ENCODE data around the gene ELF1. TPM values are rescaled to one million over a fixed set of nuclear protein-coding genes. Genes with fewer than 3 reads are reported as not detected.
"Not testable (repeated sequence)": the region's sequence is repeated elsewhere in the genome, so short reads cannot be mapped to it uniquely, and the experiment has no call there.

Gene ELF1
- total and polyA plus RNA-seq, 12 donors = 9.9 to 60.5 (median 38.2) TPM

DNA sequence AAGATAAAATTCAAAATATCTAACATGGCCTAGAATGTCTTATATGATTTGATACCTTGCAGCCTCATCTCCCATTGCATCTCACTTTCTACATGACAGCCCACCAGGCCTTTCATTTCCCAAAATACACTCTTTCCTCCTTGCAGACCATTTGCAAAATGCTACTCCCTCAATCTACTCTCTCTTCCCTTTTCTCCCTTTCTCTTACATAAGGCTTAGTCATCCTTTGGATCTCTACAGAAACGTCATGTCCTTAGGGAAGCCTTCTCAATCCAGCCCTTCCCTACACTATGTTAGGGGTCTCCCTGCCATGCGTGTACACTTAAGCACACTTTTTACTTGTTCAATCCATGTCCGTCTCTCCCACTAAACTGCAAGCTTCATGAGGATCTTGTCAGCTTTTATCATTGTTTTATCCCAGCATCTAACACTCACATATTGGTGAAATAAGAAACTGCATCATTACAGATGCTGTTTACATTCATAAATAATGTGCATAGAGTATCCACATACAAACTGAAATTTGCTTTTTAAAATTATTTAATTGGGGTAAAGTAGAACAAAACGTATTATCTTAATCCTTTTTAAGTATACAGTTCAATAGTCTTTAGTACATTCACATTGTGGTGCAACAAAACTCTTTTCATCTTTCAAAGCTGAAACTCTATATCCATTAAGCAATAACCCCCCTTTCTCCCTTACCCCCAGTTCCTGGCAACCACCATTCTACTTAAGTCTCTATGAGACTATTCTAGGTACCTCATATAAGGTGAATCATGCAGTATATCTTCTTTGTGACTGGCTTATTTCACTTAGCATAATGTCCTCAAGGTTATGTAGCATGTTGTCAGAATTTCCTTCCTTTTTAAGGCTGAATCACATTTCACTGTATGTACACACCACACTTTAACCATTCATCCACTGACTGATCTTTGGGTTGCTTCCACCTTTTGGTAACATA, 30.6 kb upstream of the ELF1 start:
- H3K4me1 ChIP-seq = peaks cover 3 to 61% (median 53%) of the 10 kb centered on the region in 9 donors
- WGBS, 2 donors = 87 to 90% methylated on average over 4 of the region's 4 CpGs

DNA sequence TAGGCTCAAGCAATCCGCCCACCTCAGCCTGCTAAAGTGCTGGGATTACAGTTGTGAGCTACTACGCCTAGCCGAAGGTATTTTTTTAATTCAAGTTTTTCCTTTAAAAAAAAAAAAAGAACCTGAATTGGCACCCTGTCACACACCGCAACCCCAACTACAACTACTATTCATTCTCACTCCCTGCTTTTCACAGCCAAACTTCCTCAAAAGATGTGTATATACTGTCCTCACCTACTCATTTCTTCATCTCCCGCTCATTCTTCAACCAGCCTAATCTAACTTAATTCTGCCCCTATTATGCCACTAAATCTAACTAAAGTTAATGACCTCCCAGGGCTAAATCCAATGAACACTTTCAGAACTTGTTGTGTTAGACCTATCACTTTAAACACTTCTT, 29.5 kb upstream of the ELF1 start:
- peaks cover 0 to 10% (median 0%) of the 10 kb centered on the region in 9 donors for H3K36me3 ChIP-seq
- H3K4me1 ChIP-seq = peaks cover 3 to 50% (median 41%) of the 10 kb centered on the region in 9 donors
- H3K9me3 ChIP-seq = peaks cover 0 to 19% (median 0%) of the 10 kb centered on the region in 11 donors
- 97 to 98% methylated on average over 5 of the region's 5 CpGs for WGBS, 2 donors
- intact Hi-C loops (cut with DNase I) = no loop called here
- TF ChIP-seq, protein P1, sequence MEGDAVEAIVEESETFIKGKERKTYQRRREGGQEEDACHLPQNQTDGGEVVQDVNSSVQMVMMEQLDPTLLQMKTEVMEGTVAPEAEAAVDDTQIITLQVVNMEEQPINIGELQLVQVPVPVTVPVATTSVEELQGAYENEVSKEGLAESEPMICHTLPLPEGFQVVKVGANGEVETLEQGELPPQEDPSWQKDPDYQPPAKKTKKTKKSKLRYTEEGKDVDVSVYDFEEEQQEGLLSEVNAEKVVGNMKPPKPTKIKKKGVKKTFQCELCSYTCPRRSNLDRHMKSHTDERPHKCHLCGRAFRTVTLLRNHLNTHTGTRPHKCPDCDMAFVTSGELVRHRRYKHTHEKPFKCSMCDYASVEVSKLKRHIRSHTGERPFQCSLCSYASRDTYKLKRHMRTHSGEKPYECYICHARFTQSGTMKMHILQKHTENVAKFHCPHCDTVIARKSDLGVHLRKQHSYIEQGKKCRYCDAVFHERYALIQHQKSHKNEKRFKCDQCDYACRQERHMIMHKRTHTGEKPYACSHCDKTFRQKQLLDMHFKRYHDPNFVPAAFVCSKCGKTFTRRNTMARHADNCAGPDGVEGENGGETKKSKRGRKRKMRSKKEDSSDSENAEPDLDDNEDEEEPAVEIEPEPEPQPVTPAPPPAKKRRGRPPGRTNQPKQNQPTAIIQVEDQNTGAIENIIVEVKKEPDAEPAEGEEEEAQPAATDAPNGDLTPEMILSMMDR (IDR thresholded peaks at IDR 0.05) = no peak
- ATAC-seq (no peak), DNase-seq (no peak)
- H3K27ac ChIP-seq = no peak overlapping the region
- H3K4me3 ChIP-seq = no peak overlapping the region
- no peaks in the 10 kb centered on the region for H3K27me3 ChIP-seq

More for the DNA sequence above, 30.6 kb upstream of the ELF1 start:
- H3K9me3 ChIP-seq = peaks cover 0 to 10% (median 0%) of the 10 kb centered on the region in 11 donors
- no peak overlapping the region for H3K4me3 ChIP-seq
- ATAC-seq = peak in 3 of 8 donors; percentile 28 to 42 (median 29)
- TF ChIP-seq, protein P1 (IDR thresholded peaks at IDR 0.05) = no peak
- no peaks in the 10 kb centered on the region for H3K27me3 ChIP-seq
- H3K27ac ChIP-seq = peak overlapping the region in 1 of 10 donors; percentile 51
- intact Hi-C loops (cut with DNase I) = loop anchor here in 5 of 10 donors (10.0 kb wide), 4 partner anchors 55 to 275 kb away; partner anchors contain the start of gene MRPS31 (in 1 of the 5)
- DNase-seq = no peak
- peaks cover 0 to 10% (median 0%) of the 10 kb centered on the region in 9 donors for H3K36me3 ChIP-seq

DNA sequence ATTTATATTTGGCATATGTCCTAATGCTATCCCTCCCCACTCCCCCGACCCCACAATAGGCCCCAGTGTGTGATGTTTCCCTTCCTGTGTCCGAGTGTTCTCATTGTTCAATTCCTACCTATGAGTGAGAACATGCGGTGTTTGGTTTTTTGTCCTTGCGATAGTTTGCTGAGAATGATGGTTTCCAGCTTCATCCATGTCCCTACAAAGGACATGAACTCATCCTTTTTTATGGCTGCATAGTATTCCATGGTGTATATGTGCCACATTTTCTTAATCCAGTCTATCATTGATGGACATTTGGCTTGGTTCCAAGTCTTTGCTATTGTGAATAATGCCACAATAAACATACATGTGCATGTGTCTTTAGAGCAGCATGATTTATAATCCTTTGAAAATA, 23.3 kb upstream of the ELF1 start:
- not testable (repeated sequence) for ATAC-seq
- WGBS, 2 donors = 90 to 94% methylated on average over 2 to 3 of the region's 4 CpGs
- peaks cover 0 to 19% (median 0%) of the 10 kb centered on the region in 9 donors for H3K4me1 ChIP-seq

DNA sequence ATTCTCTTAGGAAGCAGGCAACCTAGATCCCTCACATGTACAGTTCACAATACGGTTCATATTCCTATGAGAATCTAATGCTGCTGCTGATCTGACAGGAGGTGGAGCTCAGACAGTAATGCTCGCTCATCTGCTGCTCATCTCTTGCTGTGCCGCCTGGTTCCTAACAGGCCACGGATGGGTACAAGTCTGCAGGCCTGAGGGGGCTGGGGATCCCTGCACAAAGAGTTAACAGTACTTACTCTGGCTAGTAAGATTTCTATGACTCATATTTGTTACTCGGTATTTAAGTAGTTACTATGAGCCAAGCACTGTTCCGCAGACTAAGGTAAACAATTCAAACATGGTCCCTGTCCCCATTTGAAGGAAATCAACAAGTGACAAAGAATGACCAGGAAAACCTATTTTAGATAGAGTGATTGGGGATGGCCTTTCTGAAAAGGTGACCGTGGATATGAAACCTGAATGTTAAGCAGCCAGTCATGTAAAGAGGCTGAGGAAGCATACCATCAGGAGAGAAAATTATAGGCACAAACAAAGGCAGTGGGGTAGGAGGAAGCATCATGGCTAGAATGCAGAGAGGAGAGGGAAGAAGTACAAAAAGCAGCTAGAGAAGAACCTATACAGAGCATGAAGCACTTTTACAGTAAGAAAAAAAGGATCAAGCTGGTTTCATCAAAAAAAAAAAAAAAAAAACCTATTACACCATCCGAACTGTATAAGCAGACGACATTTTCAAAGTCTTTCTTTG, 21.6 kb upstream of the ELF1 start:
- 82 to 88% methylated on average over 9 of the region's 9 CpGs for WGBS, 2 donors
- no peak overlapping the region for H3K27ac ChIP-seq
- peaks cover 0 to 14% (median 0%) of the 10 kb centered on the region in 11 donors for H3K9me3 ChIP-seq
- H3K36me3 ChIP-seq = no peaks in the 10 kb centered on the region
- H3K4me3 ChIP-seq = no peak overlapping the region
- intact Hi-C loops (cut with DNase I) = no loop called here
- TF ChIP-seq, protein P1 (IDR thresholded peaks at IDR 0.05) = no peak
- no peaks in the 10 kb centered on the region for H3K27me3 ChIP-seq
- peaks cover 0 to 19% (median 0%) of the 10 kb centered on the region in 9 donors for H3K4me1 ChIP-seq
- DNase-seq (no peak), ATAC-seq (peak in 1 of 8 donors; percentile 33)

More for the DNA sequence above, 23.3 kb upstream of the ELF1 start:
- H3K4me3 ChIP-seq; H3K27ac ChIP-seq; intact Hi-C loops (cut with DNase I); H3K36me3 ChIP-seq; DNase-seq; H3K27me3 ChIP-seq: not testable (repeated sequence)
- peaks cover 0 to 14% (median 0%) of the 10 kb centered on the region in 11 donors for H3K9me3 ChIP-seq
